Measurements from ENCODE around the gene OR5B21. TPM values are rescaled to one million over a fixed set of nuclear protein-coding genes. Genes with fewer than 3 reads are reported as not detected.
A peak's percentile ranks its signal among the peaks of the same experiment; 100 is the strongest.

Gene OR5B21
- total and polyA plus RNA-seq, 10 of the 15 experiments (the other 5 are each of a cell fraction or from before 2014, with no cell fraction given), result 0.22 to 0.41 (median 0.22) TPM; not detected in 7

- no peak overlapping the region for H3K9ac ChIP-seq (ENCODE audit: control insufficient read depth, insufficient read depth, low read length)
- no peaks in the 10 kb centered on the region; the same call in 1 of the 3 replicates for H3K9me3 ChIP-seq (replicated peaks; ENCODE audit: control insufficient read depth, insufficient read depth, low read length)
- no peak for DNase-seq (ENCODE audit: low read depth, low spot score)
- no peak overlapping the region for H3K4me2 ChIP-seq (ENCODE audit: control insufficient read depth, insufficient read depth)
- no peak overlapping the region for H3K27ac ChIP-seq (ENCODE audit: control insufficient read depth, insufficient read depth)
- RAD21 ChIA-PET (ENCODE audit: unreplicated experiment), result no interaction called here
- H3K36me3 ChIP-seq (ENCODE audit: control insufficient read depth in 2 of 2, insufficient read depth in 2 of 2, low read length in 1 of 2), result no peaks in the 10 kb centered on the region
- no TSS peak for BruUV-seq (replicated peaks)
- SMC1A ChIA-PET (ENCODE audit: uncharacterized antibody, unreplicated experiment), result no interaction called here
- no peak overlapping the region for H2AFZ ChIP-seq (ENCODE audit: control insufficient read depth, low read depth, low read length)
- no peak for ATAC-seq
- H3K4me1 ChIP-seq (ENCODE audit: control insufficient read depth, insufficient read depth, low read length), result no peaks in the 10 kb centered on the region
- TF ChIP-seq ZNF384 (IDR thresholded peaks at IDR 0.05; ENCODE audit: borderline replicate concordance, low read depth, low read length) (peak; percentile 81), CBX5 (IDR thresholded peaks at IDR 0.05; ENCODE audit: low read depth) (peak; percentile 87), CBX3 (IDR thresholded peaks at IDR 0.05; ENCODE audit: borderline replicate concordance, low read depth) (no peak), CHD4 (IDR thresholded peaks at IDR 0.05) (no peak)
- H3K27me3 ChIP-seq (replicated peaks in 1 of 2; ENCODE audit: control insufficient read depth in 2 of 2, insufficient read depth in 2 of 2, low read length in 1 of 2), result no peaks in the 10 kb centered on the region
- H4K20me1 ChIP-seq (ENCODE audit: control insufficient read depth, insufficient read depth), result no peaks in the 10 kb centered on the region
- intact Hi-C loops (cut with micrococcal nuclease; ENCODE audit: unreplicated experiment), result no loop called here
- no peaks in the 10 kb centered on the region for H3K79me2 ChIP-seq (ENCODE audit: control insufficient read depth, insufficient read depth, low read length)
- no peak overlapping the region for H3K4me3 ChIP-seq
- no peak for FAIRE-seq
- CTCF ChIA-PET, result no interaction called here
- in situ Hi-C loops (cut with MboI), result no loop called here
- POLR2A ChIA-PET, result no interaction called here
These were observed 36.0 kb downstream of the OR5B21 start for GRCh38 chr11:58471892-58472291.

- H3K9me3 ChIP-seq (replicated peaks; ENCODE audit: control insufficient read depth, insufficient read depth, low read length), result no peaks in the 10 kb centered on the region; the same call in 2 of the 3 replicates
- ChIA-PET RAD21 (ENCODE audit: unreplicated experiment) (no interaction called here), SMC1A (ENCODE audit: uncharacterized antibody, unreplicated experiment) (interaction anchor here (1.1 to 1.2 kb wide), 2 partner anchors 10 to 32 kb away, joined by 4 read pairs; no protein-coding TSS in a partner anchor), POLR2A (no interaction called here), CTCF (interaction anchor here (1.4 kb wide), 1 partner anchor 47 kb away, joined by 4 read pairs; no protein-coding TSS in a partner anchor)
- H3K9ac ChIP-seq (ENCODE audit: control insufficient read depth, insufficient read depth, low read length), result no peak overlapping the region
- ATAC-seq (no peak), FAIRE-seq (no peak), DNase-seq (ENCODE audit: low read depth, low spot score) (no peak)
- no peaks in the 10 kb centered on the region for H3K79me2 ChIP-seq (ENCODE audit: control insufficient read depth, insufficient read depth, low read length)
- H3K36me3 ChIP-seq (ENCODE audit: control insufficient read depth in 2 of 2, insufficient read depth in 2 of 2, low read length in 1 of 2), result no peaks in the 10 kb centered on the region
- in situ Hi-C loops (cut with MboI), result no loop called here
- H4K20me1 ChIP-seq (ENCODE audit: control insufficient read depth, insufficient read depth), result no peaks in the 10 kb centered on the region
- intact Hi-C loops (cut with micrococcal nuclease; ENCODE audit: unreplicated experiment), result no loop called here
- H3K27ac ChIP-seq (ENCODE audit: control insufficient read depth, insufficient read depth), result no peak overlapping the region
- no TSS peak for BruUV-seq (replicated peaks)
- WGBS (ENCODE audit: insufficient coverage, insufficient replicate concordance, low lambda C conversion rate, missing lambda C conversion rate), result 65% methylated on average over 1 of the region's 1 CpG
- H3K27me3 ChIP-seq (replicated peaks in 1 of 2; ENCODE audit: control insufficient read depth in 2 of 2, insufficient read depth in 2 of 2, low read length in 1 of 2), result no peaks in the 10 kb centered on the region
- H3K4me3 ChIP-seq, result no peak overlapping the region
- no peaks in the 10 kb centered on the region for H3K4me1 ChIP-seq (ENCODE audit: control insufficient read depth, insufficient read depth, low read length)
- H2AFZ ChIP-seq (ENCODE audit: control insufficient read depth, low read depth, low read length), result no peak overlapping the region
- no peak overlapping the region for H3K4me2 ChIP-seq (ENCODE audit: control insufficient read depth, insufficient read depth)
- no peak for TF ChIP-seq IRF3 (IDR thresholded peaks at IDR 0.05)
- TF ChIP-seq ATF7 (IDR thresholded peaks at IDR 0.05; ENCODE audit: low read depth), result no peak
- TF ChIP-seq RAD51 (IDR thresholded peaks at IDR 0.05), result no peak
- no peak for TF ChIP-seq CHD1 (IDR thresholded peaks at IDR 0.05; ENCODE audit: low read depth, low read length)
- no peak for TF ChIP-seq IRF5 (IDR thresholded peaks at IDR 0.05; ENCODE audit: borderline replicate concordance)
- no peak for TF ChIP-seq KAT2A (conservative IDR thresholded peaks at IDR 0.05; ENCODE audit: control insufficient read depth, low read depth, low read length)
- TF ChIP-seq PAX8 (IDR thresholded peaks at IDR 0.05), result no peak
- no peak for TF ChIP-seq MEF2A (IDR thresholded peaks at IDR 0.05; ENCODE audit: insufficient read depth, low read depth, low read length)
- no peak for TF ChIP-seq HDGF (IDR thresholded peaks at IDR 0.05)
- TF ChIP-seq EED (IDR thresholded peaks at IDR 0.05; ENCODE audit: low read depth), result no peak
- no peak for TF ChIP-seq JUNB (IDR thresholded peaks at IDR 0.05)
These were observed 41.6 kb downstream of the OR5B21 start for GRCh38 chr11:58466293-58466692.
